NCI-H446 (cell line): ENCODE data around the gene SEC24B.
"Not testable (repeated sequence)": the region's sequence is repeated elsewhere in the genome, so short reads cannot be mapped to it uniquely, and the experiment has no call there.

Source experiments
- DNase-seq, 2 experiments: peaks; one replicate each; lab custom pipeline; 2025; lab: John Stamatoyannopoulos, UW

The SEC24B gene

DNA sequence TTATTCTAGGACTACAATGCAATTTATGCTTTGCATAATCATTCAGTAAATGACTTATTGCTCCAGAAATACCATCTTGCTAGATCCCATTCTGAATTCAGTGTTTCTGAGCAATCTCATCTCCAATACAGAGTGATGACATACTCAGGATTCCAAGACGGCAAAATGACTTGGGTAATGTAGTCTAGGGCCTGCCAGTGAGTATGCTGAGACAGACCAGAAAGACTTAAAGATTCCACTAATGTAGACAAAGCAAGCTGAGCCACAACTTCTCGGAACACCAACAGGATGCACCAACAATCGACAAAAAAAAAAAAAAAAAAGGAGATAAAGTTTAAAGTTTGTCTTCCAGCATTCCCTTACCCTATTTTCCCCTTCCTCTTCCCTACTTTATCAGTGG, 919 bp upstream of the SEC24B start:
- DNase-seq = no peak

DNA sequence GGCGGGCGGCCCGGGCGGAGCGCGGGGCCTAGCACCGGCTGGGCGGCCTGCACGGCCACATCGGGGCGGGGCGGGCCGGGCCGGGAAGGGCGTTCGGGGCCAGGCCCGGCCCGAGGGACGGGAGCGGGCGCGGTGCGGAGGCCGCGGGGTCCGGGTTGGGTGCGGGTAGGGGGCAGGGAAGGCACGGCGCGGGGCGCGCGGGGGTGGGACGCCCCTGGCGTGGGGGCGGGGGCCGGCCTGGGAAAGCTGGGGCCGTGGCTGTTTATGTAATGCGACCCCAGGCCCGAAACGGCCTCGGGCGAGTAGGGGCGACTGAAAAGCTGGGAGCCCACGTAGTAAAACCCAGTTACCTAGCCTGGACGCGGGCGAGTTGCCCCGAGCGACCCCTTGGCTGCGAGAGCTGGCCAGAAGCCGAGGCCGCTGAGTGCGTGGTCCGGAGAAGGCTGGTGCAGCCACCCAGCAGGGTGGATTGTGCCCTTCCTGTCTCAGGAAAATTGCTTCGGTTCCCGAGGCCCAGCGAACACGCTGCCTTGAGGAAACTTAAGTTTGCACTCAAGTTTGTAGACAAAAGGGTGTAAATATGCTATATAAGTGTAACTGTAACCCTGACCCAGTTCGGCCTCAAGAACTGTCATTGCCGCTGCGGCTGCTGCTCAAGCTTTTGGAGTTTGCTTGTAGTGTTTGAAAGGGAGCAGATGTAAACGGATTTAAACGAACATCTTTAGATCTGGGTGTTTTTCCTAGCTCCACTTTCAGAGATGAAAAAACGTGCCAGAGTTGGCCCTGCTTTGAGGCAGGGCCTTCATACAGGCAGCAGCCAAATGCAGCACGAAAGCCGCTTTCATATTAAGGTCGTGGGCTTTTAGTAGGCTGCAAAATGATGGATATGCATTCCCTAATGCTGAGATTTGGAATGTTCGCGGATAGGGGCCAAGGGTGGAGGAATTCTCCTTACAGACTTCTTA, 674 bp downstream of the SEC24B start:
- DNase-seq = no peak

- no peak for DNase-seq
These were observed 2.0 kb downstream of the SEC24B start for GRCh38 chr4:109435635-109436034.

DNA sequence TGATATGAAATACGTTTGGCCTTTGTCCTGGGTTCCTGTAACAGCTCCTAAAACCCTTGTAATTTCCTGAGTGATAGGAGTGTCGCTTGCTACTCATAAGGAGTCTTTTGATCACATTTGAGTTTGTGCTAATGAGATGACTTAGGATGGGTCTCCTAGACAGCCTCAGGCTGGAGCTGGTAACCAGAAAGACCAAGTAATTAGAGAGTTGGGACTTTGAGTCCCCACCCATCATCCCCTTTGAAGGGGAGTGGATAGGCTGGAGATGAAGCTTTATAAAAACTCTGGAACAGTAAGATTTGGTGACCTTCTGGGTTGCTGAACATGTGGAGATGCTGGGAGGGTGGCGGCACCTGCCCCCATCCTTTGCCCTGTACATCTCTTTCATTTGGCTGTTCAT, 2.9 kb downstream of the SEC24B start:
- DNase-seq = no peak

- no peak for DNase-seq
These were observed 7.3 kb downstream of the SEC24B start for GRCh38 chr4:109440948-109441347.

GRCh38 chr4:109441862-109442458, 8.3 kb downstream of the SEC24B start:
- DNase-seq = no peak

DNA sequence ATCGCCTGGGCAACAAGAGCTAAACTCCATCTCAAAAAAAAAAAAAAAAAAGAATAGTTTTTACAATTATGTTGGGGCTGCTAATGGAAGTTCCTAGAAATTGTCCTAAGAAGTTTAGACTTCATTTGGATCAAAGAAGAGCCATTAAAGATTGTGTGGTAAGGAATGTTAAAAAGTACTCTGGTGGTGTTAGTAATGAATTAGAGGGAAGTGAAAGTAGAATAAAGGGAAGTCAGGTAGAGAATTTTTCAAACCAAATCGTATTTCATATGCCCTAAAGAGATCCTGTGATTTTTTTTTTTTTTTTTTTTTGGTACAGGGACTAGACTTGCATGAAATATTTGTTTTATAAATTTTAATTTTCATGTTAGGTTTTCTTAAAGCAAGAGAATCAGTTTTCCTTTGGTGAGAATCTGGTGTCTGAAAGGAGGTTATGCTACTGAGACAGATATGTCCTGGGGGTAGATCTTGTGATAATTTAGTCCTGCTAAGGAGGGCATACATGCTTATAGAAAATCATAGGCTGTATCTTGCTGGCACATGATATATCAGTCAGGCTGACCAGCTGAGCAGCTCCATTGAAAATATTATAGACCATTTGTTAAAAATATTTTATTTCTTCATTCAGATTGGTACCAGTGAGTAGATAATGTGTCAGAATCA, 10.7 kb downstream of the SEC24B start:
- no peak for DNase-seq

DNA sequence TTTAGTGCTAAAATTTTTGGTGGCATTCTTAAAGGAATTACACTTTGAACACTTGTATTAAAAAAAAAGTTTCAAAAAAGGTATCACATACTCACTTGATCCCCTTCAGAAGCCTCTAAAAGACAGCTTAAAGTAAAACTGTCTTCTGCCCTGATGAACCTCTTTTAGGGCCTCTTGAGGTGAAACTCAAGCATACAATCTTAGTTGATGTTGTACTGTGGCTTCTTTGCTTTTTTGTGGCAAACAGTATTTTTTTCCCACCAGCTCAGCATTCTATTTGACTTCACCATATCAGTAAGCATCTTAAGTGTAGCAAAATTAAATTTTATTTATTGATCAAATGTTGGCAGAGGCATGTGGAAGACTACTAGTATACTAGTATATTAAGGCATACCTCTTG, 13.7 kb downstream of the SEC24B start:
- DNase-seq = no peak

- no peak for DNase-seq
These were observed 18.1 kb downstream of the SEC24B start for GRCh38 chr4:109451544-109452273.

- DNase-seq = not testable (repeated sequence)
These were observed 19.5 kb downstream of the SEC24B start for GRCh38 chr4:109453110-109453509.

DNA sequence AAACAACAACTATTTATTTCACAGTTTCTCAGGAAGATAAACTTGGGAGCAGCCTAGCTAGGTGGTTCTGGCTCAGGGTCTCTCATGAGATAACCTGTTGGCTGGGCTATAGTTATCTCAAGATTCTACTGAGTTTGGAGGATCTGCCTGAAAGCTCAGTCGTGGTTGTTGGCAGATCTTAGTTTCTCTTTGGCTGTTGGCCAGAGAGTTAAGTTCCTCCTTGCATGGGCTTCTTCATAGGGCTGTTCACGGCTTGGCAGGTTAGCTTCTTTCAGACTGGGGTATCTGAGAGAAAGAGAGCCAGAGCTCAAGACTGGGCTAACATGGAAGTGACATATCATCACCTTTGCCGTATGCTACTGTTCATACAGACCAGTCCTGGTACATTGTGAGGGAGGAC, 28.7 kb downstream of the SEC24B start:
- DNase-seq = peak in 1 of 2 experiments; percentile 35

GRCh38 chr4:109462802-109463201, 29.2 kb downstream of the SEC24B start:
- no peak for DNase-seq

DNA sequence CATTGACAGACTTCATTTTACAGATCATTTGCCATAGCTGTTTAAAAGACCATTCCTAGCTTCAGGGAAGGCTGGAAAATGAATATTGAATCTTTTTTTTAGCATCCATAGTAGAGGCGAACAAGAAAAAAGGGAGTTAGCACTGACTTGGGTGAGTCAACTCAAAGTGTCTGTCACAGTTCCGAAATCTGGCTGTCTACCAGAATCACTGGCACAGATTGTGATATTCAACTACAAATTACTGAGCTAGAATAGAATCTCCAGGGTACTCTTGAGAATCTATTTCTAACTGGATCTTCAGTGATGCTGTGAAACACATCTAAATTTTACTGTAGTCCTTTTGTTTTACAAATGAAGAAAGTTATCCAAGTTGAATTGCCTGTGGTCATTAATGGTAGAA, 31.5 kb downstream of the SEC24B start:
- DNase-seq = peak; percentile 7 to 56

DNA sequence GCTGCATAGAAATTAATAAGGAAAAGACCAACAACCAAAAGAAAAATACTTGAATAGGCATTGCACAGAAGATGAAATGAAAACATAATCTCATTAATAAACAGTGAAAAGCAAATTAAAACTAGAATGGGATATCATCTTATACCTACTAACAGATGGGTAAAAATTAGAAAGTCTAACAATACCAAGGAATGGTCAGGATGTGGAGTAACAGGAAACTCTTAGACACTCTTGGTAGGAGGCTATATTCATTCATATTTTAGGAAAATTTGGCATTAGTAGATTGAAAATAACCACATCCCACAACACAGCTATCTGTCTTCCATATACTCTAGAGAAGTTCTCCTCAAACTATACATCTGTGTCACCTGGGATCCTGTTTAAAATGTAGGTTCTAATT, 36.3 kb downstream of the SEC24B start:
- DNase-seq = no peak

- DNase-seq = peak in 1 of 2 experiments; percentile 5
These were observed 38.7 kb downstream of the SEC24B start for GRCh38 chr4:109472343-109472761.

GRCh38 chr4:109473824-109474223, 40.2 kb downstream of the SEC24B start:
- DNase-seq = no peak

DNA sequence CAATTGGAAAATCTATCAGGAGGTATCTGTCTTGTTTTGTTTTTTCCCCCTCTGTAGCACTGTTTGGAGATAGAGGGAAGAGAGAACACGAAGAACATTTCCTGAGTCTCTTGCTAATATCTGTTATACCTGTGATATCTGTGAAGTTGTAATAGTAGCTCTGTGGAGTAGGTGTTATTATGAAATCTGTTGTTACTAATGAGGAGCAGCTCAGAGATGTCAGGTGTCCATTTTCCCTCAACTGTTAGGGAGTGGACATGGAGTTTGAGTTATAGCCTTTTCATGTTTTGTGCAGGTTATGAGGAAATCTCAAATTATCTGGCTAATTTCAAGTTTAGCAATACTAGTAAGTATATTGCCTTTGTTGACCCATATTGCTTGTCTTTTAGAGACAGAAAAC, 52.4 kb downstream of the SEC24B start:
- no peak for DNase-seq

DNA sequence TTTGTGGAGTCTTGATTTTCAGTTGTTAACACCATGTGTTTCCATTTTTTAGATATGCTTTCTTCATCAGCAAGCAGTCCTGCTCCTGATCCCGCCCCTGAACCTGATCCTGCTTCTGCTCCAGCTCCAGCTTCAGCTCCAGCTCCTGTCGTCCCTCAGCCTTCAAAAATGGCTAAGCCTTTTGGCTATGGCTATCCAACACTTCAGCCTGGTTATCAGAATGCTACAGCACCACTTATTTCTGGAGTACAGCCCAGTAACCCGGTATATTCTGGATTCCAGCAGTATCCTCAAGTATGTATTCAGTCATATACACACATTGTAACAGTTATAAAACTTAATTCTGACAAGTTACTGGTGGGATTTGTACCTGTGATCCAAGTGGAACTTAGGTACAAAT, 60.9 kb downstream of the SEC24B start:
- DNase-seq = no peak

- no peak for DNase-seq
These were observed 61.9 kb downstream of the SEC24B start for GRCh38 chr4:109495514-109495913.

DNA sequence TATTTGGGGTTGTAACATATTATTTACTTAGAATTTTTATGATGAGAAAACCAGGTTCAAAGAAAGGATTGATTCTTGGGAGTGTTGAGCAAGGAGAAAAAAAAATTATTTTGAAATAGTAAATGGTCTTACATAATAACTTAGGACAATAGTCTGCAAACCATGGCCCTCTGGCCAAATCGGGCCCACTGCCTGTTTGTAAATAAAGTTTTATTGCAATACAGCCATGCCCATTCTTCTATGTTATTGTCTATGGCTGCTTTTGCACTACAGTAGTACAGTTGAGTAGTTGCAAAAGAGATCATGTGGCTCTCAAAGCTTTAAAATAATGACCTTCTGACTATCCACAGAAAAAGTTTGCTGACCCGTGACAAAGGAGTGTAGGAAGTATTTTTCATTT, 63.3 kb downstream of the SEC24B start:
- no peak for DNase-seq

DNA sequence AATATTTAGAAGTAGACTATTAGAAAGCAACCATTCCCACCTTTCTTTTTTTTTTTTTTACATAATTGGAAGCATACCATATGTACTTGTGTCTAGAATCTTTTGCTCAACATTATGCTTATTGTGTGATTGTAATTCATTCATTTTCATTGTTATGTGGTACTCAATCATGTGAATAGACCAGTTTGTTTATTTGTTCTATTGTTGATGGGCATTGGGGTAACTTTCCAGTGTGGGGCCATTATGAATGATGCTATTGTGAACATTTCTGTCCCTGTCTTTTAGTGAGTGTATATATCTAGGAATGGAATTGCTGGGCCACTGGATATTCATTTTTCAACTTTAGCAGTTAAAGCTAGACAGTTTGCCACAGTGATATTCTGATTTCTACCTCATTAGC, 63.9 kb downstream of the SEC24B start:
- DNase-seq = no peak

GRCh38 chr4:109499513-109499912, 65.9 kb downstream of the SEC24B start:
- no peak for DNase-seq
